ENCODE measurements around the gene BUD23.
"Not testable (repeated sequence)": the region's sequence is repeated elsewhere in the genome, so short reads cannot be mapped to it uniquely, and the experiment has no call there.

Gene BUD23, protein sequence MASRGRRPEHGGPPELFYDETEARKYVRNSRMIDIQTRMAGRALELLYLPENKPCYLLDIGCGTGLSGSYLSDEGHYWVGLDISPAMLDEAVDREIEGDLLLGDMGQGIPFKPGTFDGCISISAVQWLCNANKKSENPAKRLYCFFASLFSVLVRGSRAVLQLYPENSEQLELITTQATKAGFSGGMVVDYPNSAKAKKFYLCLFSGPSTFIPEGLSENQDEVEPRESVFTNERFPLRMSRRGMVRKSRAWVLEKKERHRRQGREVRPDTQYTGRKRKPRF

DNA sequence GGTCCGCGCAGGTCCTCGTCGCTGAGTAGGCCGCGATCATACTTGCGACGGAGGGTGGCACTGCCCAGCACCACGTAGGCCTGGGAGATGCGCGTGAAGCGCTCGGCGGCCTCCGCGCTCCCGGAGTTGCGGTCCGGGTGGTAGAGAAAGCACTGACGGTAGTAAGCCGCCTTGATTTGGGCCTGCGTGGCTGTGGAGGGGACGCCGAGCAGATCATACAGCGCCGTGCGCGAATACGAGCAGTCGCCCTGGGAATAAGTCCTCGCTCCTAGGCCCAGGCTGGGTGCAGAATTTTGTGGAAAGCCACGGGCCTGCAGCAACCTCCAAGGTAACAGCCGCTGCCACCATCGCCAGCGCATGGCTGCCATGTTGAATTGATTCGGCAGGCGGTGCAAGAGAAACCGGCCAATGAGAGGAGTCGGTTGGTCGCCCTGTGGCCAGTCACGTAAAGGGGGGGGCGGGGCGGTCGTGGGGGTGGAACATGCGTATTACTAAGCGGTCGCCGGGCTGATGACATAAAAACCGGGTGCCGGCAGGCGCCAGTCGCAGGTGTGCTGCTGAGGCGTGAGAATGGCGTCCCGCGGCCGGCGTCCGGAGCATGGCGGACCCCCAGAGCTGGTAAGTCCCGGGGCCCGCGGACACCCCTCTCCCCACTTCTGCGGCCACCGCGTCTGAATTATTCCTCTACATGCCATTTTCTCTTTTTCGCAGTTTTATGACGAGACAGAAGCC is at the start of gene BUD23, which contains the start of gene DNAJC30:
BUD23 (plus strand) TSS at position 542 of the 732 bp plus-strand sequence; CDS start at position 571, 29 bp downstream.
DNAJC30 (minus strand) TSS at position 398 of the 732 bp plus-strand sequence; CDS start at position 368, 30 bp downstream.
- DNase-seq (ENCODE audit: low read depth), result peak; percentile 90

DNA sequence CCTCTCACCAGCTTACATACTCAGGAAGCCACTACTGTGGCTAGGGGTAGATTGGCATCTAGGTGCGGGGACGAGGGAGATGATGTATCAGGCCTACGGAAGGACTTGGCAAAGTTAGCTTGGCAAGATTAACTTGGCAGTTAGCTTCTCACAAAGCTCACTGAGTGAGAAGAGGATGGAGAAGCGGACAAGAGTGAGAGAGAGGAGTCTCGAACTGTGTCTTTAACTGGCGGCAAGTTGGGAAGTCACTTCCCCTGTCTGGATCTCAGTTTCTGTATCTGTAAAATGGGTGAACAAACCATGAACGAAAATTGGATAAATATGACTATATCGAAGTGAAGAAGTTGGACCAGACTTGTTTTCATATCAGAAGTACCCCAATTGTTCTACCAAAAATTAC is 49.6 kb upstream of the BUD23 start:
- no peak for DNase-seq (ENCODE audit: low read depth)

DNA sequence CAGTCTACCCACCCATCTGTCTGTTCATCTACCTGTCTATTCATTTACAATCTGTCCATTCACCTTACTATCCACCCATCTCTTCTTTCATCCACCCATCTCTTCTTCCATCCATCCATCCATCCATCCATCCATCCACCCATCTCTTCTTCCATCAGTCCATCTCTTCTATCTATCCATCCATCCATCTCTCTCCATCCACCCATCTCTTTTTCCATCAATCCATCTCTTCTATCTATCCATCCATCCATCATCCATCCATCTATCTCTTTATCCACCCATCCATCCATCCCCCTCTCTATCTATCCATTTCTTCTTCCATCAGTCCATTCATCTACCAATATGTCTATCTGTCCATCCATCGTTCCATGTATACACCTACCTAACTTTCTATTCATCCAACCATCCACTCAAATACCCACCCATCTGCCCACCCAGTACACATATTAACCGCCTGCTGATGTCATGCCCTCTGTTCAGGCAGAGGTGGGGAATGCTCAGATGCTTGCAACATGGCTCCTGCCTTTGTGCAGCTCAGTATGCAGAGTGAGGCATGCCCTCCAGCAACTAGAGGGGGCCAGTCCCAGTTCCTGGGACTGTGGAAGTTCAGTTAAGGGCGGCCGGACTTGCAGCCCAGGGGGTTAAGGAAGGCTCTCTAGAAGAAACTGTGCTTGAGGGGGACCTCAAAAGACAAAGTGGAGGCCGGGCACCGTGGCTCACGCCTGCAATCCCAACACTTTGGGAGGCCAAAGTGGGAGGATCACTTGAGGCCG is 47.8 kb upstream of the BUD23 start:
- DNase-seq (ENCODE audit: low read depth), result no peak

DNA sequence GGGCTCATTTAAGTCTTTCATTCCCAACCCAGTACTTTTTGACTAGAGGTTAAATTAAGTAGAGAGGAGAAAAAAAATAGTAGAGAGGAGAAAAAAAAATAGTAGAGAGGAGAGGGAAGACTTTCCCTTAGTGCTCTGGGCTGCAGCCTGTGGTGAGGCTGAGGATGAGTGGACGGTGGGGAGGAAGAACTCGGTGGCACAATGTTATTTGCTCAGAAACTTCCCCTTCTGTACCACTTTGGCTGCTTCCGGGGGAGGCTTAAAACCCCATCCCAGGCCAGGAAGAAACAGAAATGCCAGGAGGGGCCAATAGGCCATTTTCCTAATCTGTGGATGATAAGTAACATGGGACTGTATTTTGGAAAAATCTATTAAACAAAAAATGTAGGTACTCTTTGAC is 44.5 kb upstream of the BUD23 start:
- DNase-seq (ENCODE audit: low read depth), result no peak

DNA sequence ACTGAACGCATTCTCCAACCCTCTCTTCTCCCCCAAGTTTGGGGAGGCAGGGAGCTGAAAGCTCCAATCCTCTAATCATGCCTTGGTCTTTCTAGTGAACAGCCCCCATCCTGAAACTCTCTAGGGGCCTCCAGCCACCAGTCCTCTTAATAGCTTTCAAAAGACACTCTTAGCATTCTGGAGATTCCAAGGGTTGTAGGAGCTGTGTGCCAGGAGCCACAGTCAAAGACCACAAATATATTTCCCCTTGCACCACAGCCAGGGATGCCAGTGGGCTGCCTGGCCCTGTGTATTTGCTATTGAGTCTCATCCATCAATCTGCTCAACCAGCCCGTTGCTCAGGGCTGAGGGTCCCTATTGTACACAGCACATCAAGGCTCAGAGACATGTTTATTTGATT is 40.6 kb upstream of the BUD23 start:
- no peak for DNase-seq (ENCODE audit: low read depth)

DNA sequence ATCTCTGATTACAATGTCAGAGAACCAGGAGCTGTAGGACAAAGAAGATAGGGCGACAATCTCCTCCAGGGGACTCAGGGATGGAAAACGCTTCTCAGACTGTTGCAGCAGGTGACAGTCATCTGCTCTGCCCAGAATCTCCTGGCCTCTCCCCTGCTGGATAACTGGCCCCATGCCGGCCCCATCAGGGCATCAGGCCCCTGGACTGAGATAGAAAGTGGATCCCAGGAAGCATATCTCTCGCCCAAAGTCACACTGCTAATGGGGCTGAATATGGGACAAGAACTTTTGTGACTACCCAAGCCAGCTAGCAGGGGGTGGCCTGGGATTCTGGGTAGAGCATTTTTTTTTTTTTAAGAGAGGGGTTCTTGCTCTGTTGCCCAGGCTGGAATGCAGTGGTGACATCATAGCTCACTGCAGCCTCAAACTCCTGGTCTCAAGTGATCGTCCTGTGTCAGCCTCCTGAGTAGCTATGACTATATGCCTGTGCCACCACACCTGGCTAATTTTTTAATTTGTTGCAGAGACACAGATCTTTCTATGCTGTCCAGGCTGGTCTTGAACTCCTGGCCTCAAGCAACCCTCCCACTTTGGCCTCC is 38.6 kb upstream of the BUD23 start:
- no peak for DNase-seq (ENCODE audit: low read depth)

DNA sequence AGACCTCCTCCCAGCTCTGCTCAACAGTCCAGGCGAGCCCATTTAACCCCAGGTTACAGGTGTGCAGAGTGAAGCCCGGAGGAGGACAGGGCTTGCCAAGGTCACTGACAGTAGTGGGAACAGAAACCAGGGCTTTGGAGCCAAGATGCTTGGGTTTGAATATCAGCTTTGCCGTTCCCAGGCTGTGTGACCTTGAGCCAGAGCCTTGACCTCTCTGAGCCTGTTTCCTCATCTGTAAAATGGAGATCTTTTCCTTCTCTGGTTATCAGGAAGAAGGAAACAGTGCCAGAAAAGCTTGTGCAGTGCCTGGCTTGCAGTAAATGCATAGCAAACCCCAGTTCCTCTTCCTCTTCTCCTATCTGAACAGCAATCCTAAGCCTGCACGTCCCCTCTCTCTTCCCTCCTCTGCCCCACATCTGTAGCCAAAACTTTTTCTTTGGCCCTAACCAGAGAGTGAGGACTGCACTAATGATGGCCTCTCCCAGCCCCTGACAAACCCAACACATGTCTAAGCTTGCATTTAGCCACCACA is 37.7 kb upstream of the BUD23 start:
- DNase-seq (ENCODE audit: low read depth), result no peak

DNA sequence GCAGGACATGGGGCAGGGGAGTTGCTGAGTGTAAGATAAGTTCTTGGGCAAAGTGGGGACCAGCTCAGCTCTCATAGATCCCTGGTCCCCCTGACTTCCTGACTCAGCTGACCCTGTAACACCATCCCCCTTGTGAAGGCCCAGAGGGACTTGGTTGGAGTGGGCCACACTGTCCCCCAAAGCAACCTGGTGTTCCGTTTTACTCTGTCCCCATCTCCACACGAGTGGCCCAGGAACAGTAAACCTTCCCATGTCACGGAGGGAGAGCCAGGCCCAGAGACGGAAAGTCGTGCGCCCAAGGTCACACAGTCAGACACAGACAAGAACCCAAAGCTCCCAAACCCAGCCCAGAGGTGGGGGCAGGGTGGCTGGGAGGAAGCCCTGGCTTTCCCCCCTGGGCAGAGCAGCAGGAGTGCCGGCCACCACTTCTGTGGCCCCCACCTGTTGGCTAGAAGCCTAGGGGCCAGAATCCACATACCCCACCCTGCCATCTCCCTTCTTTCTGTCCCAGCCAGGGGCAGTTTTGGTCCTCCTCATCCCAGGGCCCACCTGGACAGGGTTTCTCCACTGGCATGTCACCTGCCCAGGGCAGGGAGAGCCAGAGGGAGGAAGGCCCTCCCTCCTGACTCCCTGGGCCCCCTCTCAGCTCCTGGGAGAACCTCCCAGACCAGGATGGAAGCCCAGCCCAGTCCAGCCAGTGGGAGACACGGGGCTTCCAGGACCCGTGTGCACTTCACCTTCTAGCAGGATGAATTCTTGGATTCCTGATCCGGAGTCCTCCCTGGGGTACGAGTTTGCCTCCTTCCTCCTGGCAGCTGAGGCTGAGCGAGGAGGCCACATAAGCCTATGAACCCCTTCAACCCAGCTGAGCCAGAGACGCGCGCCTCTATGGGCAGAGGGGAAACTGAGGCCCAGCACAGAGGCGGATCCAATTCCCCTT is 36.3 kb upstream of the BUD23 start:
- DNase-seq (ENCODE audit: low read depth), result no peak

DNA sequence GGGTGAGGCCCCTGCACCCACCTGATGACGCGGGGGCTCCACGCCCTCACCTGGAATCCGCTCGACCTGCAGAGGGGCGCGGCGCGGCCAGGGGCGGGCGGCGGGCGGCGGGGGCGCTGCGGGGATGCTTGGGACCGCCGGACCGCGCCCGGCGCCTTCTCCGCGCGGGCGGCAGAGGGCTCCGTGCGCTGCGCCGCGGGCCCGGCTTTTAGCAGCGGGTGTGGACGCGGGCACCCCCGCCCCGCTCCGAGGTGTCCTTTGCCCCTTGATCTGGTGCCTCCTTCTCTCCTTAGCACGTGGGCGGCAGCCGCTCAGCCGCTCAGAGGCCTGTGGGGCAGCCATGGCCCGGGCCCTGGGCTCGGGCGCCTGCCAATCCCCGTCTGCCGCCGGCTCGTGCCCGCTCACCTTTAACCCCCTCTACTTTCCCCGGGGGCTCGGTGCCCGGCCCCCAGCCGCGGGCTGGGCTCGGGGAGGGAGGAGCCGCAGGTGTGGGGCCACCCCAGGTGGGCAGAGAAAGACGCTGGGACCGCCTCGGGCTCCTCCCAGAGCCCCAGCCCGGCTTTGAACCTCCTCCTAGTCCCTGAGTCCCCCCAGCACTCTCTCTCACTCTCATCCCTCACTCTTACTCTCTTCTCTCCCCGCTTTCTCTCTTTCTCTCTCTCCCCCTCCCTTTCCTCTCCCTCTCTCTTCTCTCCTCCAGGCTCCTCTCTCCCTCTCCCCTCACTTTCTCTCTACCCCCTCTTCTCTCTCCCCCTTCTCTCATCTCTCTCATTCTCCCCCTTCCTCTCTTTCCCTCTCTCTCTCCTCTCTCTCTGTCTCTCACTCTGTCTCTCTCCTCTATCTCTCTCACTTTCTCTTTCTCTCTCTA is 35.4 kb upstream of the BUD23 start:
- no peak for DNase-seq (ENCODE audit: low read depth)

DNA sequence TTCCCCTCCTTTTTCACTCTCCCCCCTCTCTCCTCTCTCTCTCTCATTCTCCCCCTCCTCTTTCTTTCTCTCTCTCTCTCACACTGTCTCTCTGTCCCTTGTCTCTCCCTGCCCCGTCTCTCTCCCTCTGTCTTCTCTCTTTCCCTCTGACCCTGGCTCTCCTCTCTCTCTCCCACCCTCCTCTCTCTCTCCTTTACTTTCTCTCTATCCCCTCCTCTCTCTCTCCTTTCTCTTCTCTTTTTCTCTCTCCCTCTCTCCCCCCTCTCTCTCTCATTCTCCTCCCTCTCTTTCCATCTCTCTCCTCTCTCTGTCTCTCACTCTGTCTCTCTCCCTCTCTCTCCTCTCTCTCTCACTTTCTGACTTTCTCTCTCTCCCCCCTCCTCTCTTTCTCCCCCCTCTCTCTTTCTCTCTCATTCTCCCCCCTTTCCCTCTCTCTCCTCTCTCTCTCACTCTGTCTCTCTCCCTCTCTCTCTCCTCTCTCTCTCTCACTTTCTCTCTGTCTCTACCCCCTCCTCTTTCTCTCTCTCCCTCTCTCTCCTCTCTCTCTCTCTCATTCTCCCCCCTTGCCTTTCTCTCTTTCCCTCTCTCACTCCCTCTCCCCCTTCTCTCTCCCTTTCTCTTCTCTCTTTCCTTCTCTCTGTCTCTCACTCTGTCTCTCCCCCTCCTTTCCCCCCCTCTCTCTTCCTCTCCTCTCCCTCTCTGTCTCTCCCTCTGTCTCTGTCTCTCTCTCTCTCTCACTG is 34.6 kb upstream of the BUD23 start:
- no peak for DNase-seq (ENCODE audit: low read depth)

DNA sequence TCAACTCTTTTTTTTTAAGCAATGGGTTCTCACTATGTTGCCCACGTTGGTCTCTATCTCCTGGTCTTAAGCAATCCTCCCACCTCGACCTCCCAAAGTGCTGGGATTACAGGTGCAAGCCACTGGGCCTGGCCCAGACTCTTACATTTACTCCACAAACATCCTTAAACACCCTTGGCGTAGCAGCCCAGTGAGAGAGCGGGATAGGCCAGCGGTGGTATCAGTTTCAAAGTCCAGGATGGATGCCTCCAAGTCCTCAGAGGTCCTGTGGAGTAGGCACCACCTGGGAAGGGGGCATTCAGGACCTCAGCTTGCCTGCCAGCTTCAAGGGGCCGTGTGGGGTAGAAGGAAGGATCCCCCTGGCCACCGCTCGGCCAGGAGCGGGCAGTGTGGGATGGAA is 33.8 kb upstream of the BUD23 start:
- no peak for DNase-seq (ENCODE audit: low read depth)

DNA sequence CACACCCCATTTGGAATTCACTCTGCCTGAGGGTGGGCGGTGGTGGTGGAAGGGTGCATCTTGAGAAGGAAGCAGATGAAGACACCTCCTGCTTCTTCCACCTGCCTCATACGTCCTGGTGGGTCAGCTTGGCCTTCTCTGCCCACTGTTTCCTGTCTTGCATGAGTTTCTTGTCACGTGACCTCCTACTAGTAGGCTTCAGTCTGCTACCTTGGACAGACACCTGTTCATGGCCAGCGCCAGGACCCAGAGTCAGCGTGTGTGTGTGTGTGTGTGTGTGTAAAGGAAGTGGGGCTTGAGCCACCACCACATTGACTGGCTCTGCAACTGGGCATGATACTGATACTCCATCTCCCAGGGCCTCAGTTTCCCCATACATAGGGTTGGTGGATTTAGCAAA is 32.9 kb upstream of the BUD23 start:
- no peak for DNase-seq (ENCODE audit: low read depth)

DNA sequence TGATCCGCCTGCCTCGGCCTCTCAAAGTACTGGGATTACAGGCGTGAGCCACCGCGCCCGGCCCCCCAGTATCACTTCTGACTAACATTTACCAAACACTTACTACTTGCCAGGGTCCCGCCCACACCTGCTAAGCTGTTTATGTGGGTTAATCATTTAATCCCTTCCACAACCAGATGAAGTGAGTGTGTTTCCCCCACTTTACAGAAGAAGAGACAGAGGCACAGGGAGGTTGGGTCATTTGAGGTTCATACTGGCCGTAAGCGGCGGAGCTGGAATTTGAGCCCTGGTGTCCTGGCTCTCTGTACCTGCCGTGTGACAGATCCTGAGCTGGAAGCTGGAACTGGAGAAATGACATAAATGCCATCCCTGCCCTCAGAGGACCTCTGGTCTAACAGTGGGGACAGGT is 30.9 kb upstream of the BUD23 start:
- DNase-seq (ENCODE audit: low read depth), result no peak

DNA sequence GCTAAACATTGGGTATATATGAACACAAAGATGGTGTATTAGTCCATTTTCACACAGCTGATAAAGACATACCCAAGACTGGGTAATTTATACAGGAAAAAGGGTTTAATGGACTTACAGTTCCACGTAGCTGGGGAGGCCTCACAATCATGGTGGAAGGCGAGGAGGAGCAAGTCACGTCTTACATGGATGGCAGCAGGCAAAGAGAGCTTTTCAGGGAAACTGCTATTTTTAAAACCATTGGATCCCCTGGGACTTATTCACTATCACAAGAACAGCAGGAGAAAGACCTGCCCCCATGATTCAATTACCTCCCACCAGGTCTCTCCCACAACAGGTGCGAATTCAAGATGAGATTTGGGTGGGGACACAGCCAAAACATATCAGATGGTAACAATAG is 28.1 kb upstream of the BUD23 start:
- not testable (repeated sequence) for DNase-seq (ENCODE audit: low read depth)

DNA sequence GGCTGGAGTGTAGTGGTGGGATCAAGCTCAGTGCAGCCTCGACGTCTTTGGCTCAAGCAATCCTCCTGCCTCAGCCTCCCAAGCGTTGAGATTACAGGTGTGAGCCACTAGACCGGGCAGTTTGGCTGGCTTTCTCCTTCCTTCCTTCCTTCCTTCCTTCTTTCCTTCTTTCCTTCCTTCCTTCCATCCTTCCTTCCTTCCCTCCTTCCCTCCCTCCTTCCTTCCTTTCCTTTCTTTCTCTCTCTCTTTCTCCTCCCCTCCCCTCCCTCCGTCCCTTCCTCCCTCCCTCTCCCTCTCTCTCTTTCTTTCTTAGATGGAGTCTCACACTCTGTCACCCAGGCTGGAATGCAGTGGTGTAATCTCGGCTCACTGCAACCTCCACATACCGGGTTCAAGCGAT is 23.4 kb upstream of the BUD23 start:
- DNase-seq (ENCODE audit: low read depth), result no peak

DNA sequence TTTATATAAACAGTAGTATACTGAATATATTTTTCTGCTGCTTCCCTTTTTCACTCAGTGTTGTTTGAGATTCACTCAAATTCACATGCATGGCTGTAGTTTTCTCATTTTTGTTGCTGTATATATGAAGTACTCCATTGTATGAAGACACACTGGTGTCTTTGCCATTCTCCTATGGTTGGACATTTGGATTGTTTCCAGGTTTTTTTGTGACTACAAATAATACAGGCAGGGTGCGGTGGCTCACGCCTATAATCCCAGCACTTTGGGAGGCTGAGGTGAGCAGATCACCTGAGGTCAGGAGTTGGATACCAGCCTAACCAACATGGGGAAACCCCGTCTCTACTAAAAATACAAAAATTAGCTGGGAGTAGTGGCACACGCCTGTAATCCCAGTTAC is 22.8 kb upstream of the BUD23 start:
- DNase-seq (ENCODE audit: low read depth), result not testable (repeated sequence)

DNA sequence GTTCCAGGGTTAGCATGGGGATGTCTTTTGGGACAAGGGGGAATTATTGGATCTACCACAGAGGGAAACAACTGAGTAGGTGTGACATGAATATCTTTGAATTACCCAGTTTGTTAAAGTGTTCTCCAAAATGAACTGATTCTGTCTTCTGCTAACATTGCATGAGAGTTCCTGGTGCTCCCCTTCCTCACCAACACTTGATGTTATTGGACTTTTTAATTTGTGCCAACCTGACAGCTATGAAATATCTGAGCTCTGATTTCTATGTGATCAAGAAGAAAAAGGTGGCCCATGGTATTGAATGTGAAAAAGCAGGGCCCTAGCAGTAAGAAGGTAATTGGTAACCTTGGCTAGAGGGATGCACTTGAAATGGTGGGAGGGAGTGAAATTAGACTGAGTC is 20.4 kb upstream of the BUD23 start:
- DNase-seq (ENCODE audit: low read depth), result no peak

DNA sequence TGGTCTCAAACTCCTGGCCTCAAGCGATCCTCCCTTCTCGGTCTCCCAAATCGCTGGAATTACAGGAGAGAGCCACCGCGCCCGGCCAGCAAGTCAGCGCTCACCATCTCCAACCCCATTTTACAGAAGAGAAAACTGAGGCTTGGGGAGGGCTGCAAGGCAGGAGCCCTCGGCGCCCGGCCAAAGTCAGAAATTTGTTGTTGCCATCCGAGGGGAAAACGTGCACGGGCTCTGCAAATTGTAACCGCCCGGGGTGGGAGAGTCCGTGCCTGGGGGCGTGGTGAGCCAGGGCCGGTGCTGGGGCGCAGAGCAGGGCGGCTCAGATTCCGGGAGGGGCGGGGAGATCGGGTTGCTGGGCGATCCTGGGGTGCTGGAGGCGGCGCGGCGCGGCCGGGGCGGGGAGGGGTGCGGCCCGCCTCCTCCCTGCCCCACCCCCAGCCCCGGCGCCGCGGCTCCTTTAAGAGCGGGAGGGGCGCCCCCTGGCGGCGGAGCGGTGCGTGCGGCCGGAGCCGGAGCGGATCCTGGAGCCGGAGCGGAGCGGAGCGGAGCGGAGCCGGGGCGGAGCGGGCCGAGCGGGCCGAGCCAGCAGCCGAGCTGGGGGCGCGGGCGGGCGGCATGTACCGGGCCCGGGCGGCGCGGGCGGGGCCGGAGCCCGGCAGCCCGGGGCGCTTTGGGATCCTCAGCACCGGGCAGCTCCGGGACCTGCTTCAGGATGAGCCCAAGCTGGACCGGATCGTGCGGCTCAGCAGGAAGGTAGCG is 15.9 kb upstream of the BUD23 start, which contains the start of gene VPS37D:
VPS37D (plus strand) TSS at position 488 of the 759 bp plus-strand sequence; CDS start at position 616, 128 bp downstream.
- peak; percentile 76 for DNase-seq (ENCODE audit: low read depth)
